ENCODE data around the gene MICAL2. TPM values are rescaled to one million over a fixed set of nuclear protein-coding genes. Genes with fewer than 3 reads are reported as not detected.
A peak's percentile ranks its signal among the peaks of the same experiment; 100 is the strongest.

Gene MICAL2
- total and polyA plus RNA-seq, 2 of the 8 experiments (the other 6 are each of a cell fraction or from before 2014, with no cell fraction given): 1.3 to 4.1 TPM

DNA sequence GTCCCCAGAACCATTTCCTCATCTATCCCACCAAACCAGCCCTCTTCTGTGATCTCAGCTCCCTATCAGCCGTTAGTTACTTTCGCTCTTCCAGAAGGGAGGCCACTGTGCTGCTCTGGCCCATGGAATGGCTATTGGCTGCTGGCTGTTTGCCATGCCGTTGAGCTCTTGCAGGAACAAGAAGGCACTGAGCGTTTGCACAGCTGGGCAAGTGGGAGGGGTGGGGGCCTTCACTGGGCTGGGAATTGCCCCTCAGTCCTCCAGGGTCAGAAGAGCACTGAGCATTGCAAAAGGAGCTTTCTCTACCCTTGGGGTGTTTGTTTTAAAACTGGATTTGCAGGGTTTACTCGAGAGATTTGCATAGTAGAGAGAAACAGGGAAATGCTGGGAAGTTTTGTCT is 137.9 kb downstream of the MICAL2 start:
- H2AK5ac ChIP-seq (ENCODE audit: low read depth, low read length): no peak overlapping the region
- 0 out of 2 replicates have a peak overlapping the region, but pooled peaks have one; percentile 5 for H3K18ac ChIP-seq (ENCODE audit: extremely low read depth, low read length)
- H2BK20ac ChIP-seq (ENCODE audit: low read length): no peak overlapping the region
- H4K20me1 ChIP-seq (replicated peaks in 1 of 2; ENCODE audit: control insufficient read depth in 1 of 2, insufficient read depth in 2 of 2, low read length in 2 of 2): no peaks in the 10 kb centered on the region
- H3K4ac ChIP-seq (replicated peaks; ENCODE audit: insufficient read length, low read depth, low read length): no peak overlapping the region
- ChIA-PET POLR2A (ENCODE audit: partially characterized antibody) (no interaction called here), CTCF (ENCODE audit: partially characterized antibody) (interaction anchor here (0.6 to 2.5 kb wide), 12 partner anchors 12 to 812 kb away, joined by 3 to 13 read pairs (median 3); no protein-coding TSS in a partner anchor)
- no peak overlapping the region for H4K5ac ChIP-seq (ENCODE audit: insufficient read length, low read depth, low read length)
- H4K91ac ChIP-seq (replicated peaks; ENCODE audit: insufficient read length, low read length): no peak overlapping the region
- WGBS, 2 experiments (ENCODE audit: extremely low coverage in 1 of 2, insufficient coverage in 1 of 2, insufficient read length in 1 of 2, insufficient replicate concordance in 2 of 2, low coverage in 1 of 2, low lambda C conversion rate in 2 of 2, missing lambda C conversion rate in 1 of 2): 63% methylated on average over 5 of the region's 5 CpGs; no CpG with 5 or more reads in 1 of the 2 experiments
- H3K79me2 ChIP-seq (ENCODE audit: control insufficient read depth in 1 of 2, insufficient read depth in 2 of 2, low read length in 2 of 2): no peaks in the 10 kb centered on the region
- no peaks in the 10 kb centered on the region for H3K9me3 ChIP-seq (ENCODE audit: insufficient read depth in 2 of 2, low read depth in 1 of 2, low read length in 1 of 2)
- DNase-seq (ENCODE audit: low read depth in 1 of 2, low spot score in 2 of 2): no peak
- 0 out of 7 replicates have a peak, but pooled peaks cover 0 to 2% (median 0%) of the 10 kb centered on the region in 4 experiments for H3K27me3 ChIP-seq (replicated peaks in 1 of 4; ENCODE audit: control insufficient read depth in 3 of 4, extremely low read depth in 1 of 4, insufficient read depth in 3 of 4, low read length in 3 of 4)
- H3K79me1 ChIP-seq (ENCODE audit: low read depth, low read length): no peaks in the 10 kb centered on the region
- no peak overlapping the region for H2BK12ac ChIP-seq (ENCODE audit: low read depth, low read length)
- H2AFZ ChIP-seq (ENCODE audit: low read length): no peak overlapping the region
- H3K9ac ChIP-seq (replicated peaks in 1 of 4; ENCODE audit: extremely low read depth in 1 of 4, low read depth in 3 of 4, low read length in 3 of 4): no peak overlapping the region
- H3K27ac ChIP-seq (ENCODE audit: low read depth, low read length): no peak overlapping the region
- H2BK15ac ChIP-seq (ENCODE audit: low read length): 0 out of 2 replicates have a peak overlapping the region, but pooled peaks have one; percentile 18
- no peak overlapping the region for H3K14ac ChIP-seq (ENCODE audit: insufficient read length)
- no peak overlapping the region; the same call in 1 of the 2 replicates for H4K8ac ChIP-seq (ENCODE audit: extremely low read depth, insufficient read depth, low read length)
- H3K56ac ChIP-seq (replicated peaks; ENCODE audit: insufficient read length, low read depth, low read length): no peak overlapping the region
- no peaks in the 10 kb centered on the region for H3K23me2 ChIP-seq (ENCODE audit: low read depth, low read length)
- no peak for TF ChIP-seq EP300 (IDR thresholded peaks at IDR 0.05; ENCODE audit: borderline replicate concordance in 1 of 2, low read depth in 2 of 2, low read length in 2 of 2)
- TF ChIP-seq, protein P1, sequence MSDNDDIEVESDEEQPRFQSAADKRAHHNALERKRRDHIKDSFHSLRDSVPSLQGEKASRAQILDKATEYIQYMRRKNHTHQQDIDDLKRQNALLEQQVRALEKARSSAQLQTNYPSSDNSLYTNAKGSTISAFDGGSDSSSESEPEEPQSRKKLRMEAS (IDR thresholded peaks at IDR 0.05): no peak
- TF ChIP-seq NRF1 (IDR thresholded peaks at IDR 0.05; ENCODE audit: low read depth, low read length): no peak
- TF ChIP-seq KDM5A (IDR thresholded peaks at IDR 0.05; ENCODE audit: low read length): no peak
- peaks cover 5 to 19% (median 13%) of the 10 kb centered on the region in 4 experiments; a peak in 5 of 7 replicates for H3K4me1 ChIP-seq (replicated peaks in 1 of 4; ENCODE audit: control insufficient read depth in 3 of 4, insufficient read depth in 4 of 4, low read length in 3 of 4)
- no peak overlapping the region for H3K23ac ChIP-seq (ENCODE audit: insufficient read length)
- no peak overlapping the region; a peak in 1 of 4 replicates for H3K4me2 ChIP-seq (ENCODE audit: insufficient read depth in 1 of 2, low read depth in 2 of 2, low read length in 2 of 2)
- H3K36me3 ChIP-seq (ENCODE audit: control insufficient read depth in 2 of 4, insufficient read depth in 4 of 4, low read length in 3 of 4): no peaks in the 10 kb centered on the region
- no peak for FAIRE-seq
- no peak overlapping the region for H3K4me3 ChIP-seq (ENCODE audit: extremely low read depth in 1 of 4, insufficient read depth in 2 of 4, low read depth in 3 of 4, low read length in 4 of 4)
- H2BK120ac ChIP-seq (replicated peaks; ENCODE audit: low read depth, low read length): no peak overlapping the region
- no peak overlapping the region for H2BK5ac ChIP-seq (ENCODE audit: low read depth, low read length)

All from H1 (cell line).